ENCODE measurements around the gene PDILT. TPM values are rescaled to one million over a fixed set of nuclear protein-coding genes. Genes with fewer than 3 reads are reported as not detected.

PDILT gene
- total and polyA plus RNA-seq, 7 experiments from 2014 or later: not detected

DNA sequence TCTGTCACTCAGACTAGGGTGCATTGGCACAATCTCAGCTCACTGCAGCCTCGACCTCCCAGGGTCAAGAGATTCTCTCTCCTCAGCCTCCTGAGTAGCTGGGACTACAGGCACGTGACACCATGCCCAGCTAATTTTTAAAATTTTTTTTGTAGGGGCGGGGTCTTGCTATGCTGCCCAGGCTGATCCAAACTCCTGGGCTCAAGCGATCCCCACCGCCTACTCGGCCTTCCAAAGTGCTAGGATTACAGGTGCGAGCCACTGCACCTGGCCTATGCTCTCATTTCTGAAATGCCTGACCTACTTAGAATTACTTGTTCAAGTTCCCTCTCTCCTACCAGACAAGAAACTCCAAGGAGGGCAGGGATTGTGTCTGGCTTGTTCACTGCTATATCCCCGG is 72.1 kb downstream of the PDILT start:
- Mint-ChIP-seq H3K9me3 (peaks cover 0 to 4% (median 0%) of the 10 kb centered on the region in 11 donors), H3K4me1 (no peaks in the 10 kb centered on the region), H3K27ac (no peak overlapping the region), H3K36me3 (no peaks in the 10 kb centered on the region), H3K4me3 (no peak overlapping the region), H3K27me3 (peaks cover 0 to 10% (median 0%) of the 10 kb centered on the region in 5 donors)
- ChIA-PET CTCF (no interaction called here), POLR2A (no interaction called here)
- no peak for ATAC-seq
- intact Hi-C loops (cut with micrococcal nuclease): no loop called here
- no peaks in the 10 kb centered on the region for H3K9me3 ChIP-seq (ENCODE audit: control insufficient read depth in 2 of 3, low read length in 3 of 3)
- no peak for DNase-seq
- no peaks in the 10 kb centered on the region for H3K4me1 ChIP-seq (ENCODE audit: control insufficient read depth in 2 of 2, insufficient read depth in 2 of 2, low read length in 2 of 2)
- no peaks in the 10 kb centered on the region for H3K36me3 ChIP-seq (ENCODE audit: control insufficient read depth in 2 of 3, insufficient read depth in 3 of 3, low read length in 3 of 3)
- H3K27ac ChIP-seq (ENCODE audit: low read depth, low read length): no peak overlapping the region
- no peak overlapping the region for H3K4me3 ChIP-seq (ENCODE audit: low read length)
- H3K27me3 ChIP-seq (ENCODE audit: control insufficient read depth in 2 of 2, insufficient read depth in 2 of 2, low read length in 2 of 2): no peaks in the 10 kb centered on the region

DNA sequence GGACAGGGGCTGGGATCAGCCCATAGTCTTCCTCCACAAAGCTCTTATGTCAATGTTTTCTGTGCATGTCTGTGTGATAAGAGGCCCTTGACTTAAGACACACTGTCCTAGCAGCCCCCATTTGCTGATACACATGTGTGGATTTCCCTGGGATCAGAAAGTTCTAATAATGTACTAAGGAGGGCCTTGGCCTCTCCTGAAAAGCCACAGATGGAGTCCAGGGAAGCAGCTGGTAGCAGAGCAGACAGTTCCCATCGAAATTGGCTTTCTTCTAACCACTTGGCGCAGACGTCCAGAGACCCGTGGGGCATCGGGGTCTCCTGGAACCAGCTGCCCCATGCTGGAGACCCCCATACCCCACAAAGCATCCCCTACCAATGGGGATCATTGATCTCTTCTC is 72.9 kb downstream of the PDILT start:
- ATAC-seq (no peak), DNase-seq (no peak)
- Histone ChIP-seq H3K27me3 (ENCODE audit: control insufficient read depth in 2 of 2, insufficient read depth in 2 of 2, low read length in 2 of 2) (no peaks in the 10 kb centered on the region), H3K9me3 (ENCODE audit: control insufficient read depth in 2 of 3, low read length in 3 of 3) (no peaks in the 10 kb centered on the region), H3K4me1 (ENCODE audit: control insufficient read depth in 2 of 2, insufficient read depth in 2 of 2, low read length in 2 of 2) (no peaks in the 10 kb centered on the region), H3K36me3 (ENCODE audit: control insufficient read depth in 2 of 3, insufficient read depth in 3 of 3, low read length in 3 of 3) (no peaks in the 10 kb centered on the region), H3K4me3 (ENCODE audit: low read length) (no peak overlapping the region), H3K27ac (ENCODE audit: low read depth, low read length) (no peak overlapping the region)
- H3K27ac Mint-ChIP-seq: no peak overlapping the region
- no peaks in the 10 kb centered on the region for H3K4me1 Mint-ChIP-seq
- no peaks in the 10 kb centered on the region for H3K36me3 Mint-ChIP-seq
- intact Hi-C loops (cut with micrococcal nuclease): no loop called here
- no peak overlapping the region for H3K4me3 Mint-ChIP-seq
- CTCF ChIA-PET: no interaction called here
- peaks cover 0 to 5% (median 0%) of the 10 kb centered on the region in 11 donors for H3K9me3 Mint-ChIP-seq
- peaks cover 0 to 10% (median 0%) of the 10 kb centered on the region in 5 donors for H3K27me3 Mint-ChIP-seq
- POLR2A ChIA-PET: no interaction called here

DNA sequence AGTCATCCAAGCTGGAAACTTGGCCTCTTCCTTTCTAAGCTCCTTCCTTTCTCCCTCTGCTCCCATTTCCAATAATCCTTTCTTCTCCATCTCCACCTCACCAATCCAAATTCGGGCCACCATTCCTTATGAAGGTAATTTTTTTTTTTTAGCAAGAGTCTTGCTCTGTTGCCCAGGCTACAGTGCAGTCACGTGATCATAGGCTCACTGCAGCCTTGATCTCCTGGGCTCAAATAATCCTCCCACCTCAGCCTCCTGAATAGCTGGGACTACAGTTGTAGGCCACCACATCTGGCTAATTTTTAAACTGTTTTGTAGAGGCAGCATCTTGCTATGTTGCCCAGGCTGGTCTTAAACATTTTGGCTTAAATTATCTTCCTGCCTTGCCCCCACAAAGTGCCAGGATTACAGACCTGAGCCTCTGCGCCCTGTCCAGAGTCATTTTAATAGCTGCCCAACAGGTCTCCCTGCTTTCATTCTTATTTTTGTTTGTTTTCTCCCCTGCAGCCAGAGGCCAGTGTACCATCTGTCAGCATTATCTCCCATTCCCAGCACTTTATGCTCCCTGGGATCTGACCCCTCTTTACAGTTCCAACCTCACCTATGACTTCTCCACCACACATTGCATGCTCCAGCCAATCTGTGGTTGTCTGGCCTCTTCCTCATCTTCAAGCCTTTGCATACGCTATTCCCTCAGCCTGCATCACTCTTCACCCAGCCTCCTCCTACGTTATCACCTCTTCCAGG is 75.0 kb downstream of the PDILT start:
- no peak for DNase-seq

DNA sequence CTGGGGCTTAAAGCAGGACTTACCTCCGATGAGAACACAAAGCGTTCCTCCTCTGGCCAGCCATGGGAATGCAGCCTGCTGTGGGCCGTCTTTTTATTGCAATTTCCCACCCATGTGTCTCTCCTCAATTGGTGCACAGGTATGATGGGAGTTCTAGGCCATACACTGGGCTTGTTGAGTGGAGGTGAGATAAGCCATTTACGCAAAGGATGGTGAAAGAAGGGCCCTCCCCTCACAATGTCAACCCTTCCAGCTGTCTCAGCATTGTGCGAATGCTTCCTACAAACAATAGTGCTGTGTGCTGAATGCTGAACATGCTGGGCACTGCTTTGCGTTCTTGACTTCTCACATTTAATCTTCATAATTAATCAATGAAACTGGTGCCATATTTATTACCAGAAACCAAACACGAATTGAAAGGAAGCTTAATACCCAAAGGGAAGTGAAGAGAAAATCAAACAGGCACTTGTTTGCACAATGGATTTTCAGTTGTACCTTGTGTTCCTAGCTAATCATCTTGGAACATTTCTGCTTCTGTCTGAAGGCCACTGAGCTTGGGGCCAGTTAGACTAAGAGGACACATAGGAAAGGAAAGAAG is 77.0 kb downstream of the PDILT start, which contains the start of gene GP2:
Gene GP2 (minus strand): TSS at position 70 of the 598 bp plus-strand sequence. CDS start 1,082 bp downstream, outside the sequence.
- Histone ChIP-seq H3K36me3 (ENCODE audit: control insufficient read depth in 2 of 3, insufficient read depth in 3 of 3, low read length in 3 of 3) (no peaks in the 10 kb centered on the region), H3K9me3 (ENCODE audit: control insufficient read depth in 2 of 3, low read length in 3 of 3) (no peaks in the 10 kb centered on the region), H3K27me3 (ENCODE audit: control insufficient read depth in 2 of 2, insufficient read depth in 2 of 2, low read length in 2 of 2) (no peaks in the 10 kb centered on the region), H3K27ac (ENCODE audit: low read depth, low read length) (no peak within 1 kb of the TSS), H3K4me1 (ENCODE audit: control insufficient read depth in 2 of 2, insufficient read depth in 2 of 2, low read length in 2 of 2) (no peaks in the 10 kb centered on the region), H3K4me3 (ENCODE audit: low read length) (no peak within 1 kb of the TSS)
- Mint-ChIP-seq H3K4me1 (no peaks in the 10 kb centered on the region), H3K27ac (no peak within 1 kb of the TSS), H3K9me3 (peaks cover 0 to 8% (median 0%) of the 10 kb centered on the region in 11 donors), H3K4me3 (no peak within 1 kb of the TSS), H3K36me3 (no peaks in the 10 kb centered on the region), H3K27me3 (peaks cover 0 to 10% (median 6%) of the 10 kb centered on the region in 5 donors)
- ATAC-seq (no peak), DNase-seq (no peak)
- CTCF ChIA-PET: no interaction called here
- POLR2A ChIA-PET: no interaction called here
- intact Hi-C loops (cut with micrococcal nuclease): no loop called here

More for the DNA sequence above, 75.0 kb downstream of the PDILT start:
- Histone ChIP-seq H3K27me3 (ENCODE audit: control insufficient read depth in 2 of 2, insufficient read depth in 2 of 2, low read length in 2 of 2) (no peaks in the 10 kb centered on the region), H3K36me3 (ENCODE audit: control insufficient read depth in 2 of 3, insufficient read depth in 3 of 3, low read length in 3 of 3) (no peaks in the 10 kb centered on the region), H3K27ac (ENCODE audit: low read depth, low read length) (no peak overlapping the region), H3K4me1 (ENCODE audit: control insufficient read depth in 2 of 2, insufficient read depth in 2 of 2, low read length in 2 of 2) (no peaks in the 10 kb centered on the region), H3K9me3 (ENCODE audit: control insufficient read depth in 2 of 3, low read length in 3 of 3) (no peaks in the 10 kb centered on the region), H3K4me3 (ENCODE audit: low read length) (no peak overlapping the region)
- H3K9me3 Mint-ChIP-seq: peaks cover 0 to 8% (median 0%) of the 10 kb centered on the region in 11 donors
- ChIA-PET CTCF (no interaction called here), POLR2A (no interaction called here)
- intact Hi-C loops (cut with micrococcal nuclease): no loop called here
- ATAC-seq: no peak
- no peaks in the 10 kb centered on the region for H3K36me3 Mint-ChIP-seq
- H3K27ac Mint-ChIP-seq: no peak overlapping the region
- H3K4me3 Mint-ChIP-seq: no peak overlapping the region
- H3K27me3 Mint-ChIP-seq: peaks cover 0 to 5% (median 0%) of the 10 kb centered on the region in 5 donors
- no peaks in the 10 kb centered on the region for H3K4me1 Mint-ChIP-seq

DNA sequence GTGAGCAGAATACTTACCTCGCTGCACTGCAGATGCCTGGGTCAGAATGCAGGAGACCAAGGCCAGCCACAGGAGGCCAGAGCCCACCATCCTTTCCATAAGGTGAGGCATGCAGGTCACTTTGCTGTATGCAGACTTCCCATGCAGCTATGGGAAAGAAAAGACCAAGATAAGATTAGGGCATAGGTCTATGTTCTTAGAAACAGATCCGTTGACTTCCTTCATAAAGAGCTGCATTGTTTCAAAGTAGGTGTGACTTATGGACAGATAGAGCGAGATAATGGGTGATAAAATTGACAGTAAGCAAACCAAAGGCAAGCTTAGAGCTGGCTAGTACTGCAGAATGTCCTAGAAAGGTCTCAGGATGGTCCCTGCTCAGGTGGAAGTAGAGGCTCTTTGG is 78.2 kb downstream of the PDILT start:
- intact Hi-C loops (cut with micrococcal nuclease): no loop called here

DNA sequence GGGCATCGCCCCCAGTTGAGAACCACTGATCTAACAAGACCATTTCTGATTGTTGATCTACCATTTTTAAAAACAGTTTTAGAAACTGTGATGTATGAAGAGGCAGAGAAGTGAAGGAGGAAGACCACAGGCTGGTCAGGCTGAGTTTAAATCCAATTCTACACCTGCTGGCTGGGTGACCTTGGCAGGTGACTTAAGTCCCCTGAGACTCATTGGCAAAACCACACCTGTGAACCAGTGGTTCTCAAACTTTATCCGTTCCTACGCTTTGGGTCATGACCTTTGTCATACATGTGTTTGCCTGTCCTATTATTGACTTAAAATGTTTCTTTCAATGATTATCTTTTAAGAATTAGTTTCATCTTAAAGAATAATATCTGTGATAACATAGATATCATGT is 79.5 kb downstream of the PDILT start:
- H3K27me3 ChIP-seq (ENCODE audit: control insufficient read depth in 2 of 2, insufficient read depth in 2 of 2, low read length in 2 of 2): no peaks in the 10 kb centered on the region
- Mint-ChIP-seq H3K4me3 (no peak overlapping the region), H3K4me1 (no peaks in the 10 kb centered on the region), H3K27ac (no peak overlapping the region), H3K9me3 (peaks cover 0 to 8% (median 0%) of the 10 kb centered on the region in 11 donors), H3K27me3 (peaks cover 0 to 15% (median 10%) of the 10 kb centered on the region in 5 donors), H3K36me3 (no peaks in the 10 kb centered on the region)
- H3K4me3 ChIP-seq (ENCODE audit: low read length): no peak overlapping the region
- H3K4me1 ChIP-seq (ENCODE audit: control insufficient read depth in 2 of 2, insufficient read depth in 2 of 2, low read length in 2 of 2): no peaks in the 10 kb centered on the region
- no peaks in the 10 kb centered on the region for H3K9me3 ChIP-seq (ENCODE audit: control insufficient read depth in 2 of 3, low read length in 3 of 3)
- POLR2A ChIA-PET: no interaction called here
- intact Hi-C loops (cut with micrococcal nuclease): no loop called here
- no peak for DNase-seq
- H3K27ac ChIP-seq (ENCODE audit: low read depth, low read length): no peak overlapping the region
- CTCF ChIA-PET: no interaction called here
- no peaks in the 10 kb centered on the region for H3K36me3 ChIP-seq (ENCODE audit: control insufficient read depth in 2 of 3, insufficient read depth in 3 of 3, low read length in 3 of 3)
- no peak for ATAC-seq

More for the DNA sequence above, 78.2 kb downstream of the PDILT start:
- Histone ChIP-seq H3K9me3 (ENCODE audit: control insufficient read depth in 2 of 3, low read length in 3 of 3) (no peaks in the 10 kb centered on the region), H3K27ac (ENCODE audit: low read depth, low read length) (no peak overlapping the region), H3K27me3 (ENCODE audit: control insufficient read depth in 2 of 2, insufficient read depth in 2 of 2, low read length in 2 of 2) (no peaks in the 10 kb centered on the region), H3K4me1 (ENCODE audit: control insufficient read depth in 2 of 2, insufficient read depth in 2 of 2, low read length in 2 of 2) (no peaks in the 10 kb centered on the region), H3K36me3 (ENCODE audit: control insufficient read depth in 2 of 3, insufficient read depth in 3 of 3, low read length in 3 of 3) (no peaks in the 10 kb centered on the region), H3K4me3 (ENCODE audit: low read length) (no peak overlapping the region)
- DNase-seq (no peak), ATAC-seq (no peak)
- Mint-ChIP-seq H3K4me3 (no peak overlapping the region), H3K36me3 (no peaks in the 10 kb centered on the region), H3K27ac (no peak overlapping the region), H3K4me1 (no peaks in the 10 kb centered on the region), H3K9me3 (peaks cover 0 to 8% (median 0%) of the 10 kb centered on the region in 11 donors), H3K27me3 (peaks cover 0 to 10% (median 9%) of the 10 kb centered on the region in 5 donors)
- ChIA-PET POLR2A (no interaction called here), CTCF (no interaction called here)

Data from naive thymus-derived CD4-positive, alpha-beta T cell (primary cell).